Measurements from ENCODE around the gene ANKRD29.

Gene ANKRD29

DNA sequence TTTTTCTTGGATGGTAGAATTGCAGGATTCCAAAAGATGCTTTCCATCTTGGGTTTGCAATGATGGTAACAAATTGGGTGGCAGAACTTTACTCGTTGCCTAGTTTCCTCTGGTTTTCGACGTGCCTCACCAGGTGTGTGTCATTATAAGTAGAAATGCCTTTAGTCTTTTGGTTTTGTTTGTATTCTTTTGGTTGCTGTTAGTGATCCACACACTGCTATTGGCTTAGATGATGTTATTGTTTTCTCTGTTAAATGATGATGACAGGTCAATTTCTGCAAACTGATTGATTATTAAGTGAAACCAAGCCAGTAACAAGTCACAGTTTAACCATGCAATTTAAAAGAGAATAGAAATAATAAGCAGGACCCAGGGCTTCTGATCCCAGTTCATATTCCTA, 20.4 kb upstream of the ANKRD29 start:
- Histone ChIP-seq H3K36me3 (no peaks in the 10 kb centered on the region), H3K27me3 (ENCODE audit: insufficient read depth, low read depth, severe bottlenecking) (no peaks in the 10 kb centered on the region), H3K4me3 (ENCODE audit: low read depth, low read length) (no peak overlapping the region), H3K9me3 (ENCODE audit: severe bottlenecking) (no peaks in the 10 kb centered on the region), H3K27ac (no peak overlapping the region)
- TF ChIP-seq, protein P1, sequence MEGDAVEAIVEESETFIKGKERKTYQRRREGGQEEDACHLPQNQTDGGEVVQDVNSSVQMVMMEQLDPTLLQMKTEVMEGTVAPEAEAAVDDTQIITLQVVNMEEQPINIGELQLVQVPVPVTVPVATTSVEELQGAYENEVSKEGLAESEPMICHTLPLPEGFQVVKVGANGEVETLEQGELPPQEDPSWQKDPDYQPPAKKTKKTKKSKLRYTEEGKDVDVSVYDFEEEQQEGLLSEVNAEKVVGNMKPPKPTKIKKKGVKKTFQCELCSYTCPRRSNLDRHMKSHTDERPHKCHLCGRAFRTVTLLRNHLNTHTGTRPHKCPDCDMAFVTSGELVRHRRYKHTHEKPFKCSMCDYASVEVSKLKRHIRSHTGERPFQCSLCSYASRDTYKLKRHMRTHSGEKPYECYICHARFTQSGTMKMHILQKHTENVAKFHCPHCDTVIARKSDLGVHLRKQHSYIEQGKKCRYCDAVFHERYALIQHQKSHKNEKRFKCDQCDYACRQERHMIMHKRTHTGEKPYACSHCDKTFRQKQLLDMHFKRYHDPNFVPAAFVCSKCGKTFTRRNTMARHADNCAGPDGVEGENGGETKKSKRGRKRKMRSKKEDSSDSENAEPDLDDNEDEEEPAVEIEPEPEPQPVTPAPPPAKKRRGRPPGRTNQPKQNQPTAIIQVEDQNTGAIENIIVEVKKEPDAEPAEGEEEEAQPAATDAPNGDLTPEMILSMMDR (IDR thresholded peaks at IDR 0.05; ENCODE audit: low read depth, low read length): no peak
- no peak for DNase-seq

DNA sequence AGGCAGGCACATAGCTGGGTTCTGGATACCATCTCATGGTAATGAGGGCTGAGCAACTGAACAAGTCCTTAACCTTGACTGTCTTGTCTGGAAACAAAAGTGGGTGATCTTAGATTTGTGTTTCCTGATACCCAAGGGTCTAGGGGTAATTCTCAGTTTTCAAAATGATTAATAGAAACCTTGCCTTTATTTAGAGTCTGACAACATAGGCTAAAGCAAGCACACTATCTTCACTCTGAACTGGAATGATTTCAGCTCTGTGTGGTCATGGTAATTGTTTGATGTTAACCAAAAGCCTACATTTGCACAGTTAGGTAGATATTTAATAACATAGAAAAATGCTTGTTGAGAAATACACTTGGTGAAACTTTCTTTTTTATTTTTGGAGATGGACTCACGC, 19.8 kb upstream of the ANKRD29 start:
- no peak for DNase-seq
- Histone ChIP-seq H3K9me3 (ENCODE audit: severe bottlenecking) (no peaks in the 10 kb centered on the region), H3K27ac (no peak overlapping the region), H3K4me3 (ENCODE audit: low read depth, low read length) (no peak overlapping the region), H3K36me3 (no peaks in the 10 kb centered on the region), H3K27me3 (ENCODE audit: insufficient read depth, low read depth, severe bottlenecking) (no peaks in the 10 kb centered on the region)
- TF ChIP-seq, protein P1 (IDR thresholded peaks at IDR 0.05; ENCODE audit: low read depth, low read length): no peak

DNA sequence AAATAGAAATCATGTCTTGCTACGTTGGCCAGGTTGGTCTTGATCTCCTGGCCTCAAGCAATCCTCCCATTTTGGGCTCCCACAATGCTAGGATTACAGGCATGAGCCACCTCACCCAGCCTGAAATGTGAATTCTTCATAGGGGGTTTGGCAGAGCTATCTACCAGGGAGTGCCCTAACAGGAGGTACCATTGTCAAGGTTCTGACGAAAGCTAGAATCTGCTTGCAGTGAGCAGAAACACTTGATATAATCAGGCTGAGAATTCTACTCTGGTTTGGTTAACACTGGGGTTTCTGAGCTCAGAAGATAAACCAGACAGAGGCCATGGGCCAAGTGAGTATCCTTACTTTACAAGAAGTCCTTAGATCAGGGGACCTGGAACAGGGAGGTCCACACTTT, 19.3 kb upstream of the ANKRD29 start:
- no peak overlapping the region for H3K4me3 ChIP-seq (ENCODE audit: low read depth, low read length)
- H3K9me3 ChIP-seq (ENCODE audit: severe bottlenecking): no peaks in the 10 kb centered on the region
- no peaks in the 10 kb centered on the region for H3K36me3 ChIP-seq
- H3K27me3 ChIP-seq (ENCODE audit: insufficient read depth, low read depth, severe bottlenecking): no peaks in the 10 kb centered on the region
- DNase-seq: no peak
- H3K27ac ChIP-seq: no peak overlapping the region
- TF ChIP-seq, protein P1 (IDR thresholded peaks at IDR 0.05; ENCODE audit: low read depth, low read length): no peak

DNA sequence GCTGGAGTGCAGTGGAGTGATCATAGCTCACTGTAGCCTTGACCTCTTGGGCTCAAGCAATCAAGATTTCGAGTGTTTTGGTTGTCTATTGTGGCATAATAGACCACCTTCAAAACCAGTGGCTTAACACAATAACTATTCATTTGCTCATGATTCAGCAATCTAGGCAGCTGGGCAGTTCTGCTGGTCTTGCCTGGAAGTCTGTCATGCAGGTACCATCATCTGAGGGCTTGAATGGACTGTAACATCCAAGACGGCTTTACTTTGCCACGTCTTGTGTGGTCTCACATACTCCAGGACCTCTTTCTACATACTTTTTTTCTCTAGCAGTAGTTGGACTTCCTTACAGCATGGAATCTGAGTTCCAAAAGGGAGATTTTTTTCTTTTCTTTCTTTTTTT, 13.2 kb upstream of the ANKRD29 start:
- DNase-seq: no peak
- Histone ChIP-seq H3K36me3 (no peaks in the 10 kb centered on the region), H3K9me3 (ENCODE audit: severe bottlenecking) (no peaks in the 10 kb centered on the region), H3K27me3 (ENCODE audit: insufficient read depth, low read depth, severe bottlenecking) (no peaks in the 10 kb centered on the region), H3K27ac (no peak overlapping the region), H3K4me3 (ENCODE audit: low read depth, low read length) (no peak overlapping the region)
- TF ChIP-seq, protein P1 (IDR thresholded peaks at IDR 0.05; ENCODE audit: low read depth, low read length): no peak

DNA sequence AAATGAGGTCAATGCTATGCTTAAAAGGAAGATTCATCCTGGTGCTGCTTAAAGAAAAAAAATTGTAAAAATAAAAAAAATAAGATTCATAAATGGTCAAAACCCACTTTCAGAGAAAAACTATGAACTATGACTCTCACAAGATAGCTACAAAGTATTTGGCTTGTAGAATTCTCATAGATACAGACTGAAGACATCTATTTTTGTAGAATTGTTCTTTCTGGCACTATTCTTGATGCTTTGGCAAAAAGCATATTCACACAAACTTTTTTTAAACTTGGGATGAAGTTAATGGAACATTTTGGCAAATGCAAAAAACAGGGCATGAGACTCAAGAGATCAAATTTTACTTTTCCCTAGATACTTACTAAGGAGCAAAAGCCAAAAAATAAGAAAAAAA, 12.5 kb upstream of the ANKRD29 start:
- Histone ChIP-seq H3K9me3 (ENCODE audit: severe bottlenecking) (no peaks in the 10 kb centered on the region), H3K4me3 (ENCODE audit: low read depth, low read length) (no peak overlapping the region)
- TF ChIP-seq, protein P1 (IDR thresholded peaks at IDR 0.05; ENCODE audit: low read depth, low read length): no peak

DNA sequence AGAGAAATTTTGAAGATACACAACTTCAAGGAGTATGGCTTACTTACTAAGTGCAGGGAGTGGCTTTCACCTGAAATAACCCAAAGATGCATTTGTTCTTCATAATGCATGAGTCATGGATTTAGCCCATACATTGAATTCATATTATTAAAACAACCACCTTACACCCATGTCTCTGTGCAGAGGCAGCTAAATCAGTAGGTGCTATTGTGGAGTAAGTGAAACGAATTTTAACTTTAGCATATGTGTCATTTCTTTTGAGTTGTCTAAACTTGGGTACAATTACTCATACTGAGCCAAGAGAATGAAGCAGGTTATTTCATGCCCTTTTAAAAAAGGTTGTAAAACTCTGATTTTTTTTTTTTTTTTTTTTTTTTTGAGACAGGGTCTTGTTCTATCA, 11.0 kb upstream of the ANKRD29 start:
- Histone ChIP-seq H3K27me3 (ENCODE audit: insufficient read depth, low read depth, severe bottlenecking) (no peaks in the 10 kb centered on the region), H3K4me3 (ENCODE audit: low read depth, low read length) (no peak overlapping the region), H3K27ac (no peak overlapping the region), H3K9me3 (ENCODE audit: severe bottlenecking) (no peaks in the 10 kb centered on the region), H3K36me3 (no peaks in the 10 kb centered on the region)
- TF ChIP-seq, protein P1 (IDR thresholded peaks at IDR 0.05; ENCODE audit: low read depth, low read length): no peak
- DNase-seq: no peak

More for the DNA sequence above, 12.5 kb upstream of the ANKRD29 start:
- Histone ChIP-seq H3K27ac (no peak overlapping the region), H3K36me3 (no peaks in the 10 kb centered on the region), H3K27me3 (ENCODE audit: insufficient read depth, low read depth, severe bottlenecking) (no peaks in the 10 kb centered on the region)
- no peak for DNase-seq

Measured in WERI-Rb-1 (cell line).